Endothelial cell of umbilical vein (primary cell): ENCODE data around the gene MACROH2A2. TPM values are rescaled to one million over a fixed set of nuclear protein-coding genes. Genes with fewer than 3 reads are reported as not detected.
"Not testable (repeated sequence)": the region's sequence is repeated elsewhere in the genome, so short reads cannot be mapped to it uniquely, and the experiment has no call there.

Source experiments
- BruUV-seq: library from RNA; stranded (reverse); fragments of 400-500 nt; replicated peaks from 2 replicates; lab custom pipeline; 2021; lab: Mats Ljungman, UMichigan
- CTCF ChIA-PET: fragments of 300-600, 350-600 bp; sonication (Branson Sonifier 250); formaldehyde crosslinking; loops from one replicate; lab custom pipeline; 2021; ENCODE audit warnings: antibody characterized with exemption, inconsistent platforms; lab: Charles Lee
- POLR2A ChIA-PET: fragments of 300-600, 350-600 bp; sonication (Branson Sonifier 250); formaldehyde crosslinking; loops from one replicate; lab custom pipeline; 2021; ENCODE audit warnings: antibody characterized with exemption, inconsistent platforms; lab: Charles Lee
- DNase-seq: peaks from one replicate; pipeline ENCODE4 v3.0.0-alpha.2; 2011; ENCODE audit warnings: low read depth, low spot score
- FAIRE-seq: peaks from 2 replicates; lab custom pipeline; 2011; peaks lifted over from hg19 to GRCh38; lab: Jason Lieb, UNC
- H2AFZ ChIP-seq: 2 replicates; pipeline ENCODE4 v1.6.0; 2012; ENCODE audit warnings: low read depth, low read length, control low read depth, inconsistent platforms
- H3K27ac ChIP-seq: 2 replicates; pipeline ENCODE4 v1.5.1; 2011; ENCODE audit warnings: low read depth, mild to moderate bottlenecking, control low read depth, low read length, moderate library complexity; ENCODE audit not compliant: insufficient read depth
- H3K27me3 ChIP-seq, 2 experiments: 2 replicates each; pipeline versions ENCODE4 v1.6.0 to v1.6.1; 2011; ENCODE audit warnings: low read length in 2 of 2, mixed read lengths in 1 of 2; ENCODE audit not compliant: control insufficient read depth in 2 of 2, insufficient read depth in 2 of 2
- H3K36me3 ChIP-seq, 2 experiments: 2 replicates in 1 of 2; 3 replicates in 1 of 2; pipeline ENCODE4 v1.5.1; 2011; ENCODE audit warnings: low read length in 2 of 2, mild to moderate bottlenecking in 1 of 2, moderate library complexity in 1 of 2; ENCODE audit not compliant: control insufficient read depth in 2 of 2, insufficient read depth in 2 of 2; ENCODE audit errors: extremely low read depth in 1 of 2
- H3K4me1 ChIP-seq: 3 replicates; pipeline ENCODE4 v1.5.1; 2011; ENCODE audit warnings: mild to moderate bottlenecking, low read length; ENCODE audit not compliant: control insufficient read depth, insufficient read depth; ENCODE audit errors: extremely low read depth
- H3K4me2 ChIP-seq: 2 replicates; pipeline ENCODE4 v1.6.1; 2011; ENCODE audit warnings: low read length, control low read depth, mixed read lengths; ENCODE audit not compliant: insufficient read depth
- H3K4me3 ChIP-seq, 3 experiments: fragments of 200-600 bp in 1 of 3; sonication (generic), shearing (Covaris generic) in 1 of 3; replicated peaks in 1 of 3; 2 replicates each; pipeline ENCODE4 v1.5.1; 2011 to 2016; ENCODE audit warnings: control low read depth in 3 of 3, low read length in 3 of 3, mild to moderate bottlenecking in 2 of 3, inconsistent platforms in 1 of 3, low read depth in 1 of 3, moderate library complexity in 1 of 3; ENCODE audit not compliant: insufficient read depth in 1 of 3
- H3K79me2 ChIP-seq: 2 replicates; pipeline ENCODE4 v1.6.0; 2012; ENCODE audit warnings: low read length, inconsistent platforms; ENCODE audit not compliant: control insufficient read depth, insufficient read depth
- H3K9ac ChIP-seq: replicated peaks from 2 replicates; pipeline ENCODE3; 2011; ENCODE audit warnings: low read length, control low read depth; ENCODE audit not compliant: insufficient read depth; ENCODE audit errors: extremely low read depth
- H3K9me1 ChIP-seq: replicated peaks from 3 replicates; pipeline ENCODE4 v1.6.0; 2011; ENCODE audit warnings: mild to moderate bottlenecking, low read length; ENCODE audit not compliant: control insufficient read depth, insufficient read depth; ENCODE audit errors: extremely low read depth
- H3K9me3 ChIP-seq: replicated peaks from 2 replicates; pipeline ENCODE4 v1.5.1; 2012; ENCODE audit warnings: low read length, inconsistent platforms; ENCODE audit not compliant: control insufficient read depth, insufficient read depth
- H4K20me1 ChIP-seq: replicated peaks from 2 replicates; pipeline ENCODE3; 2011; ENCODE audit warnings: mild to moderate bottlenecking, low read length; ENCODE audit not compliant: control insufficient read depth, insufficient read depth; ENCODE audit errors: extremely low read depth
- CTCF ChIP-seq, 2 donors: IDR thresholded peaks; 1 replicate in 1 of 2; 2 replicates in 1 of 2; pipeline ENCODE4 v1.5.1; 2011; ENCODE audit warnings: low read length in 2 of 2, mild to moderate bottlenecking in 2 of 2, moderate library complexity in 2 of 2, control low read depth in 1 of 2, inconsistent platforms in 1 of 2, low read depth in 1 of 2; ENCODE audit not compliant: insufficient read depth in 1 of 2; ENCODE audit errors: extremely low read depth in 1 of 2
- EZH2 ChIP-seq: IDR thresholded peaks from 2 replicates; pipeline ENCODE4 v1.6.1; 2012; ENCODE audit warnings: borderline replicate concordance, low read depth, mild to moderate bottlenecking, moderate library complexity, low read length, inconsistent platforms; ENCODE audit not compliant: severe bottlenecking
- FOS ChIP-seq: IDR thresholded peaks from 2 replicates; pipeline ENCODE4 v1.6.1; 2011; ENCODE audit warnings: mild to moderate bottlenecking, low read length, moderate library complexity, borderline replicate concordance; ENCODE audit not compliant: insufficient read depth
- GATA2 ChIP-seq: IDR thresholded peaks from 2 replicates; pipeline ENCODE4 v1.7.0; 2011; ENCODE audit warnings: low read depth, mild to moderate bottlenecking, moderate library complexity, mixed read lengths, low read length; ENCODE audit not compliant: insufficient read length, insufficient read depth
- JUN ChIP-seq: IDR thresholded peaks from 2 replicates; pipeline ENCODE4 v1.6.1; 2011; ENCODE audit warnings: borderline replicate concordance, low read depth; ENCODE audit not compliant: insufficient read length, insufficient read depth
- MYC ChIP-seq: IDR thresholded peaks from one replicate; pipeline ENCODE4 v1.6.1; 2011; ENCODE audit warnings: mild to moderate bottlenecking, low read depth, low read length
- POLR2A ChIP-seq: IDR thresholded peaks from 2 replicates; pipeline ENCODE4 v1.6.1; 2012; ENCODE audit warnings: low read depth, mild to moderate bottlenecking, control low read depth, low read length
- POLR2AphosphoS5 ChIP-seq: IDR thresholded peaks from 2 replicates; pipeline ENCODE4 v1.6.1; 2012; ENCODE audit warnings: low read depth, mild to moderate bottlenecking, control low read depth, low read length, moderate library complexity; ENCODE audit not compliant: insufficient read depth
- dilution Hi-C: fragments of 300-500 bp; cut with MboI; formaldehyde crosslinking; loops from one replicate; pipeline ENCODE4 v1.15.0; 2019; ENCODE audit warnings: low sequenced_read_pairs; ENCODE audit not compliant: extremely low pct_ligation_motif_present
- intact Hi-C: fragments of 100-400 bp; cut with micrococcal nuclease; formaldehyde crosslinking; loops from one replicate; pipeline ENCODE4 v1.10.0; 2022
- polyA plus RNA-seq, 4 experiments: library from polyadenylated mRNA; depleted of rRNA in 3 of 4; stranded (reverse) in 3 of 4; unstranded in 1 of 4; fragments of >200 nt; gene quantifications; 2 replicates each; pipeline versions ENCODE4 v1.2.1 to v1.2.3, GENCODE V29; 2011 to 2012; ENCODE audit warnings: missing spikeins in 1 of 4
- total RNA-seq: library from RNA; stranded (reverse); gene quantifications from 2 replicates; pipeline ENCODE4 v1.2.3, GENCODE V29; 2021
- TF ChIP-seq, protein P1 (sequence below): IDR thresholded peaks from 2 replicates; pipeline ENCODE4 v1.6.1; 2011; ENCODE audit not compliant: insufficient read depth, insufficient read length

The MACROH2A2 gene
- total and polyA plus RNA-seq, 2 donors (not counting 3 experiments of a cell fraction or from before 2014, with no cell fraction given), result 0.08 TPM; not detected in 1

DNA sequence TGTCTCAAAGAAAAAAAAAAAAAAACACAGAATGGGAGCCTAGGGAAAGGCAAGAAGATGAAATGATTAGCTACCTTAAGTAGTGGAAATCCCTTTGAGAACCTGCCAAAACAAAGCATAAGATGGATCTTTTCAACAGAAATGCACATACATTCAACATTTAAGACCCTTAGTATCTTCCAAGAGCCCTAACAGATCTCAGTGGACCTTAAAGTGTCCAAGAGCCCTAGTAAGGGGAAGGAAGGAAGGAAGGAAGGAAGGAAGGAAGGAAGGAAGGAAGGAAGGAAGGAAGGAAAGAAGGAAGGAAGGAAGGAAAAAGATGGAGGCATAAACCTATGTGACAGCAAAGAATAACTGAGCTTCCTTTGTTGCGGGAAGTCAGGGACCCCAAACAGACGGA is 11.6 kb upstream of the MACROH2A2 start:
- Histone ChIP-seq H3K27me3 (peaks cover 10 to 16% of the 10 kb centered on the region in 2 experiments), H3K9me1 (no peaks in the 10 kb centered on the region), H3K4me3 (no peak overlapping the region), H3K4me1 (no peaks in the 10 kb centered on the region), H2AFZ (no peak overlapping the region), H4K20me1 (no peaks in the 10 kb centered on the region), H3K36me3 (no peaks in the 10 kb centered on the region), H3K79me2 (no peaks in the 10 kb centered on the region), H3K27ac (no peak overlapping the region), H3K4me2 (no peak overlapping the region), H3K9ac (no peak overlapping the region), H3K9me3 (no peaks in the 10 kb centered on the region)
- dilution Hi-C loops, result no loop called here
- FAIRE-seq (no peak), DNase-seq (no peak)
- CTCF ChIA-PET, result no interaction called here
- no peak for TF ChIP-seq GATA2
- TF ChIP-seq POLR2A, result no peak
- TF ChIP-seq EZH2, result no peak
- no peak for TF ChIP-seq JUN
- no peak for TF ChIP-seq CTCF (IDR thresholded peaks at IDR 0.05; ENCODE audit: extremely low read depth in 1 of 2, insufficient read depth in 1 of 2, low read depth in 1 of 2, low read length in 2 of 2)
- no peak for TF ChIP-seq FOS
- no peak for TF ChIP-seq POLR2AphosphoS5
- TF ChIP-seq, protein P1, sequence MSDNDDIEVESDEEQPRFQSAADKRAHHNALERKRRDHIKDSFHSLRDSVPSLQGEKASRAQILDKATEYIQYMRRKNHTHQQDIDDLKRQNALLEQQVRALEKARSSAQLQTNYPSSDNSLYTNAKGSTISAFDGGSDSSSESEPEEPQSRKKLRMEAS, result no peak
- TF ChIP-seq MYC, result no peak
- POLR2A ChIA-PET, result no interaction called here
- intact Hi-C loops, result no loop called here
- no TSS peak for BruUV-seq

DNA sequence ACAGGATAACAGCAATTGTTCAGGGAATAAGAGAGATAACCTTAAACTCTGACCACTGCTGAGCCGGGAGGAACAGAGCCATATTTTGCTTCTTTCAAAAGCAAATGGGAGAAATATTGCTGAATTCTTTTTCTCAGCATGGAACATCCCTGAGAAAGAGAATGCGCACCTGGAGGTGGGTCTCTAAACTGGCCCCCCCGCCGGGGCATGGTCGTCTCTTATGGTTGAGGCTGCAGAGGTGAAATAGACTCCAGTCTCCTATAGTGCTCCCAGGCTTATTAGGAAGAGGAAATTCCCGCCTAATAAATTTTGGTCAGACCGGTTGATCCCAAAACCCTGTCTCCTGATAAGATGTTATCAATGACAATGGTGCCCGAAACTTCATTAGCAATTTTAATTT is 10.9 kb upstream of the MACROH2A2 start:
- dilution Hi-C loops, CTCF ChIA-PET: not testable (repeated sequence)

DNA sequence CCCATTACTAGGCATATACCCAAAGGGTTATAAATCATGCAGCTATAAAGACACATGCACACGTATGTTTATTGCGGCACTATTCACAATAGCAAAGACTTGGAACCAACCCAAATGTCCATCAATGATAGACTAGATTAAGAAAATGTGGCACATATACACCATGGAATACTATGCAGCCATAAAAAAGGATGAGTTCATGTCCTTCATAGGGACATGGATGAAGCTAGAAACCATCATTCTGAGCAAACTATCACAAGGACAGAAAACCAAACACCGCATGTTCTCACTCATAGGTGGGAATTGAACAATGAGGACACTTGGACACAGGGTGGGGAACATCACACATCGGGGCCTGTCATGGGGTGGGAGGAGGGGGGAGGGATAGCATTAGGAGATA is 5.6 kb upstream of the MACROH2A2 start:
- POLR2A ChIA-PET, H2AFZ ChIP-seq, DNase-seq, BruUV-seq, intact Hi-C loops, FAIRE-seq, H4K20me1 ChIP-seq, H3K4me2 ChIP-seq, H3K9ac ChIP-seq, dilution Hi-C loops, H3K9me3 ChIP-seq, H3K4me3 ChIP-seq, H3K79me2 ChIP-seq, H3K4me1 ChIP-seq, H3K9me1 ChIP-seq, H3K36me3 ChIP-seq, CTCF ChIA-PET, H3K27ac ChIP-seq: not testable (repeated sequence)
- peaks cover 29 to 41% of the 10 kb centered on the region in 2 experiments for H3K27me3 ChIP-seq

More for the DNA sequence above, 10.9 kb upstream of the MACROH2A2 start:
- H3K4me2 ChIP-seq, H3K4me3 ChIP-seq, H3K27ac ChIP-seq, H3K9ac ChIP-seq, POLR2A ChIA-PET, H3K9me3 ChIP-seq, FAIRE-seq, H3K36me3 ChIP-seq, H3K4me1 ChIP-seq, DNase-seq, BruUV-seq, H3K79me2 ChIP-seq, H3K9me1 ChIP-seq, H2AFZ ChIP-seq, intact Hi-C loops, H4K20me1 ChIP-seq: not testable (repeated sequence)
- peaks cover 10 to 16% of the 10 kb centered on the region in 2 experiments for H3K27me3 ChIP-seq
